Colonic mucosa (tissue), 4 donors: ENCODE measurements around the gene LUM. TPM values are rescaled to one million over a fixed set of nuclear protein-coding genes. Genes with fewer than 3 reads are reported as not detected.
"Not testable (repeated sequence)": the region's sequence is repeated elsewhere in the genome, so short reads cannot be mapped to it uniquely, and the experiment has no call there.

Source experiments
- DNase-seq: peaks from one replicate; pipeline ENCODE4 v3.0.0-alpha.2; 2020
- H3K27ac ChIP-seq: fragments of 200-600 bp; one replicate; pipeline ENCODE4 v1.8.0; 2021
- H3K27me3 ChIP-seq: fragments of 200-600 bp; one replicate; pipeline ENCODE4 v1.8.0; 2021
- H3K36me3 ChIP-seq: fragments of 200-600 bp; one replicate; pipeline ENCODE4 v1.8.0; 2021
- H3K4me1 ChIP-seq: fragments of 200-600 bp; one replicate; pipeline ENCODE4 v1.8.0; 2021; ENCODE audit warnings: mild to moderate bottlenecking
- H3K4me3 ChIP-seq: fragments of 200-600 bp; one replicate; pipeline ENCODE4 v1.8.0; 2021
- H3K9ac ChIP-seq, 2 donors: one replicate each; pipeline ENCODE4 v1.7.0; 2013; ENCODE audit warnings: control low read depth in 2 of 2, low read depth in 2 of 2, low read length in 2 of 2
- H3K9me3 ChIP-seq: fragments of 200-600 bp; one replicate; pipeline ENCODE4 v1.8.0; 2021
- intact Hi-C: fragments of 100-400 bp; cut with DNase I; formaldehyde crosslinking; loops from one replicate; pipeline ENCODE4 v1.14.1; 2022
- total RNA-seq, 2 donors: library from RNA; stranded (reverse); fragmentation: NEBNext Ultra II Directional in 1 of 2; extraction: Animal tissue kit (Norgen Biotek cat#: 25700) in 1 of 2; gene quantifications; one replicate each; pipeline ENCODE4 v1.2.1, GENCODE V29; 2021
- TF ChIP-seq, protein P1 (sequence below): fragments of 200-600 bp; IDR thresholded peaks from one replicate; pipeline ENCODE4 v1.8.0; 2022; ENCODE audit warnings: antibody characterized with exemption, mild to moderate bottlenecking
- donor health status: healthy.
- donor health status: DM: no; HTN: no; CAD: no.
- donor health status: DM: no; HTN: no; CAD: no.

LUM gene
- total RNA-seq, 2 donors from 2014 or later: 26.1 to 102 TPM

DNA sequence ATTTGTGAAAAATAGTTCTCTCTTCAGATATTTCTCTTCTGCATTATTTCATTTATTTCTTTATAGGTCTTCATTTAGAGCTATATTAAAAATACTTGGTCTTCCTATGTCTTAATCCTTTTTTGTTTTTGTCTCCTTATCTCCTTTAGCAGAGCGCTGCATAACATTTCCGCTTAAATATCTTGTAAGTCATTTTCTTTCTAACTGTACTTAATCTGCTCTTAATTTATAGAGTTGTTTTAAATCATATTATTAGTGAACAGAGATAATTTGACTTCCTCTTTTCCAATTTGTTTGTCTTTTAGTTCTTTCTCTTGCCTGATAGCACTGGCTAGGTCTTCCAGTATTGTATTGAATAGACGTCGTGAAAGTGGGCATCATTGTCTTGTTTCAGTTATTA lies 18.0 kb downstream of the LUM start:
- intact Hi-C loops: no loop called here
- Histone ChIP-seq H3K4me3 (no peak overlapping the region), H3K9me3 (no peaks in the 10 kb centered on the region), H3K27ac (no peak overlapping the region), H3K9ac (no peak overlapping the region), H3K4me1 (no peaks in the 10 kb centered on the region), H3K27me3 (no peaks in the 10 kb centered on the region), H3K36me3 (no peaks in the 10 kb centered on the region)
- TF ChIP-seq, protein P1, sequence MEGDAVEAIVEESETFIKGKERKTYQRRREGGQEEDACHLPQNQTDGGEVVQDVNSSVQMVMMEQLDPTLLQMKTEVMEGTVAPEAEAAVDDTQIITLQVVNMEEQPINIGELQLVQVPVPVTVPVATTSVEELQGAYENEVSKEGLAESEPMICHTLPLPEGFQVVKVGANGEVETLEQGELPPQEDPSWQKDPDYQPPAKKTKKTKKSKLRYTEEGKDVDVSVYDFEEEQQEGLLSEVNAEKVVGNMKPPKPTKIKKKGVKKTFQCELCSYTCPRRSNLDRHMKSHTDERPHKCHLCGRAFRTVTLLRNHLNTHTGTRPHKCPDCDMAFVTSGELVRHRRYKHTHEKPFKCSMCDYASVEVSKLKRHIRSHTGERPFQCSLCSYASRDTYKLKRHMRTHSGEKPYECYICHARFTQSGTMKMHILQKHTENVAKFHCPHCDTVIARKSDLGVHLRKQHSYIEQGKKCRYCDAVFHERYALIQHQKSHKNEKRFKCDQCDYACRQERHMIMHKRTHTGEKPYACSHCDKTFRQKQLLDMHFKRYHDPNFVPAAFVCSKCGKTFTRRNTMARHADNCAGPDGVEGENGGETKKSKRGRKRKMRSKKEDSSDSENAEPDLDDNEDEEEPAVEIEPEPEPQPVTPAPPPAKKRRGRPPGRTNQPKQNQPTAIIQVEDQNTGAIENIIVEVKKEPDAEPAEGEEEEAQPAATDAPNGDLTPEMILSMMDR: no peak
- no peak for DNase-seq

DNA sequence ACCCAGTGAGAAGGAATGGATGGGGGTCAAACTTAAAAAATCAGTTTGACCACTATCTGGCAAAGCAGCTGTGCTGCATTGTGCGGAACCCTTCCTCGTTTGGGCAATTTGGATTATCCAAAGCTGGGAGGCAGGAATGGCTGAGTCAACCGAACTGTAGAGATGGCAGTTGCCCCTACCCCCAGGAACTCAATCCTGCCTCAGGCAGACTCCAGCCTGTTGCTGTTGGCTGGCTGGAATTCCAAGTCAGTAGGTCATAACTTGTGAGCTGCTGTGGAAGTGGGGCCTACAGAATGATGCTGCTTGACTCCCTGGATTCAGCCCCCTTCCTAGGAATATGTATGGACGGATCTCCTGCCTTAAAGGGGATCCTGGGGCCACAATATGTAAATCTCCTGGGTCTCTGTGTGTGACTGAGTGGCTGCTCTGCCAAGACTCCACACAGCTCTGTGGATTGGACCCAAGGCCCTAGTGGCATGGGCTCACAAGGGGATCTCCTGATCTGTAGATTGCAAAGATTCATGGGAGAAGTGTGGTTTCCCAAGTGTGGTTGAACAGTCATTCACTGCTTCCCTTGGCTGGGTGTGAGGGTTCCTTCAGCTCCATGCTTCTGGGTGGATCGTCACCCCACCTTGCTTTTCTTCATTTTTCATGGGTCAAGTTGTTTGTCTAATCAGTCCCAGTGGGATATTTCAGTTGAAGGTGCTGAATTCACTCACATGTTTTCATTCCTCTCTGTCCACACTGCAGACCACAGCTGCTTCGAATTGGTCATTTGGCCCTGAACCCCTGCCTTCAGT lies 19.2 kb downstream of the LUM start:
- intact Hi-C loops: no loop called here

DNA sequence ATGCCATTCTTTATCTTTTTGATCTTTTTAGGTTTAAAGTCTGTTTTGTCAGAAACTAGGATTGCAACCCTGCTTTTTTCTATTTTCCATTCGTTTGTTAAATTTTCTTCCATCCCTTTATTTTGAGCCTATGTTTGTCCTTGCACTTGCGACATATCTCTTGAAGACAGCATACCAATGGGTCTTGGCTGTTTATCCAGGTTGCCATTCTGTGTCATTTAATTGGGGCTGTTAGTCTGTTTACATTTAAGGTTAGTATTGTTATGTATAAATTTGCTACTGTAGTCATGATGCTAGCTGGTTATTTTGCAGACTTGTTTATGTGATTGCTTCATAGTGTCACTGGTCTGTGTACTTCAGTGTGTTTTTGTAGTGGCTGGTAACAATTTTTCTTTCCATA lies 21.3 kb downstream of the LUM start:
- H3K9ac ChIP-seq, intact Hi-C loops, H3K9me3 ChIP-seq, H3K27ac ChIP-seq, H3K27me3 ChIP-seq, H3K4me3 ChIP-seq, H3K4me1 ChIP-seq, DNase-seq, H3K36me3 ChIP-seq: not testable (repeated sequence)

More for the DNA sequence above, 19.2 kb downstream of the LUM start:
- Histone ChIP-seq H3K27me3 (no peaks in the 10 kb centered on the region), H3K9ac (no peak overlapping the region), H3K4me3 (no peak overlapping the region), H3K9me3 (no peaks in the 10 kb centered on the region), H3K36me3 (no peaks in the 10 kb centered on the region), H3K27ac (no peak overlapping the region), H3K4me1 (no peaks in the 10 kb centered on the region)
- TF ChIP-seq, protein P1: no peak
- no peak for DNase-seq

DNA sequence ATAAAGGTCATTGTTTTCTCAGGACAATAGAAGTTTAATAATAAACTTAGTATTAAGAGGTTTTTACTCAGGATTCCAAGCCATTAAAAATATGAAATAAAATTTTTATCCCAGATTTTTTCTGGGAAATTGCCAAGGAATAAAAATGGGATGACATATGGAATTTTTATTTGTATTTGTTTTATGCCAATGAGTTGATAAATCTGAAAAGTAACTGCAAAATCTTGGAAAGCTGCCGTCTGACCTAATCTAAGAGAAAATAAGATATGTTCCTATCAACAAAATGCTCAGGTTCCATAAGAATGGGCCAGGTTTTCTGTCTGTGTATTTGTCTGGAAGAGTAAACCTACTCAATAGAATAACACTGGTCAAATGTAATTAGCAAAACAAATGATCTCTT lies 31.3 kb downstream of the LUM start:
- H3K27me3 ChIP-seq: no peaks in the 10 kb centered on the region
- intact Hi-C loops: no loop called here
- no peak overlapping the region for H3K27ac ChIP-seq
- H3K9me3 ChIP-seq: no peaks in the 10 kb centered on the region
- no peak for DNase-seq
- no peaks in the 10 kb centered on the region for H3K36me3 ChIP-seq
- H3K9ac ChIP-seq: no peak overlapping the region
- no peaks in the 10 kb centered on the region for H3K4me1 ChIP-seq
- TF ChIP-seq, protein P1: no peak
- H3K4me3 ChIP-seq: no peak overlapping the region

DNA sequence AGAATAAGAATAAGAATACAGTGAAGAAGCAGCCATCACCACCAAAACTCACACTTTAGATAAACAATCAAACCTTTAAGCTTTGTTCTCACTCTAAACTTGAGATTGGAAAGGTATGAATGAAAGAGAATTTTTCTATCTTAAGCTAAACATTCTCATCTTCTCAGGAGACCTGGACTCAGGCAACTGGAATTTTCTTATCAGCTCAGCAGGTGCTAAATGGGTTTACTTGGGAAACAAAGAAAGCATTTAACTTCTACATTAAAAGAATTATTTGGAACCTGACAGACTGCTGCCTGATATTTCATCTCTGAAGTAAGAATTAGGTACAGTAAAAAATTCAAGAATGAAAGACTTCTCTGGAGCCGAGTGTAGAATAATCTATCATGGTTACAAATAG lies 32.8 kb downstream of the LUM start:
- H3K4me3 ChIP-seq: no peak overlapping the region
- H3K27ac ChIP-seq: no peak overlapping the region
- intact Hi-C loops: no loop called here
- no peaks in the 10 kb centered on the region for H3K9me3 ChIP-seq
- H3K4me1 ChIP-seq: no peaks in the 10 kb centered on the region
- H3K9ac ChIP-seq: no peak overlapping the region
- H3K27me3 ChIP-seq: no peaks in the 10 kb centered on the region
- no peaks in the 10 kb centered on the region for H3K36me3 ChIP-seq
- DNase-seq: no peak
- TF ChIP-seq, protein P1: no peak

DNA sequence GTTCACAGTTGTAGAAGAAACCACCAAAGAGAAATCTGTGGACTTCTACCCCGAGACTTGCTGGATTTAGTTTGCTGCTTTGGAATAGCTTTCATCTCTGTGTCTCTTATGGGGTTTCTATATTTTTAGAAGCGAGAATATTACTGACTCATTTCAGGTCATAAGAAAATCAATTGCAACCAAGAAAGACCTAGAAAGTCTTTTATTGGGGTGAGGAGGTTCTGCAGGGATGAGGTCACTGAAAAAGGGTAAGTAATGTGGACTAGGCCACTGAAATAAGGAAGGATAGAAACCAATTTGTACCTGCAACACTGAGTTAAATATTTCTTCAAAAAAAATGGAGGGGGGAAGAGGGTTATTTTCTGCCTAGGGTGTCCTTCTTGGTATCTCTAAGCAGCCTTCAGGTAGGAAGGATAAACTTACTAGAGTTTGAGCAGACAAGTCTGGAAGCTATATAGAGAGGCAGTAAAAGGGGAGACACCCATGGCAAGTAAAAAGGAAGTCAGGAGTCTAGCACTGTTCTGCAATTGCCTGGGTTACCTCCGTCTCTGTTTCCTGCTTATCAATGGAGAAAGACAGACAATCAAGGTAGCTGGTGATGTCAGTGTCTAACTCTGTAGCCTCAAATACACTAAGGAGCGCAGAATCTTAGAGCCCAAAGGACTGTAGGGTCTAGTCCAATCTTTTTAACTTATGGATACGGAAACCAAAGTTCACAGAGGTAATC lies 33.9 kb downstream of the LUM start:
- intact Hi-C loops: no loop called here
- TF ChIP-seq, protein P1: no peak
- H3K9ac ChIP-seq: no peak overlapping the region
- H3K4me3 ChIP-seq: no peak overlapping the region
- no peaks in the 10 kb centered on the region for H3K36me3 ChIP-seq
- no peaks in the 10 kb centered on the region for H3K4me1 ChIP-seq
- no peak for DNase-seq
- H3K27me3 ChIP-seq: no peaks in the 10 kb centered on the region
- H3K27ac ChIP-seq: no peak overlapping the region
- no peaks in the 10 kb centered on the region for H3K9me3 ChIP-seq
